GM19238 (cell line): ENCODE measurements around the gene GALNT13.

Experiments
- DNase-seq: peaks from one replicate; pipeline ENCODE4 v3.0.0; 2011; ENCODE audit warnings: low spot score; ENCODE audit not compliant: insufficient read length

GALNT13 gene

GRCh38 chr2:154306266-154306970, 434.7 kb downstream of the GALNT13 start:
- no peak for DNase-seq

DNA sequence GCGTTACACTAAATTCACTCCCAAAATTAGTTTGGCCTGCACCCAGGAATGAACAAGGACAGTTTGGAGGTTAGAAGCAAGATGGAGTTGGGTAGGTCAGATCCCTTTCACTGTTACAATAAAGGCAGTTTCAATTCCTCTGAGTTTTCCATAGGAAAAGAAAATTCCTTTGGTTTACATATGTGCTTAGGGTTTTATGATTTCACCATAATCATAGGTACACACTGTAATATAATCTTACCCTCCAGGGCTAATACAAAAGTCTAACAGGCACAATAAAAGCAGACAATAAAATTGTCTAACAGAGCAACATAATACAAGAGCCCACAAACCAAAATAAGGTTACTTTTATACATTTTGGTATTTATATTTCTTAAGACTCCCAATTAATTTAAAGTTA, 435.3 kb downstream of the GALNT13 start:
- no peak for DNase-seq

DNA sequence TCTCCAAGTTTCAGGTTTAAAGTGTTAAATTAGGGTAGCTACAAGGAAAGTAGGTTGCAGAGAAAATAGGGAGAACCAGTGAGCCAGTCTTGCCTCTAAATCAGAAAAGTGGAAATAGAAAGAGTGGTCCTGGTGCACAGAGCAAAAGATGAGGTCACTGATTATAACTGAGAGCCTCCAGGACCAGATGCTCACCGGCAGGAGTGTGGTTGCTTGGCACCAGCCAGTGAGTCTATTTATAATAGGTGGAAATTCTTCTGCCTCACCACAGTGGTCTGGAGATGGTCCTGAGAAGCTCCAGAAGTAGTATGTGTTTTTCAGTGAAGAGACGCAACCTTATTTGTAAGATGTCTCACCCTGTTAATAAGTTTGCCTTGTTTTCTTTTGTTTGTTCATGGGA, 452.9 kb downstream of the GALNT13 start:
- no peak for DNase-seq

- no peak for DNase-seq
Measured at GRCh38 chr2:154329510-154329909, 457.8 kb downstream of the GALNT13 start.

- no peak for DNase-seq
Measured at GRCh38 chr2:154331784-154332183, 460.1 kb downstream of the GALNT13 start.

DNA sequence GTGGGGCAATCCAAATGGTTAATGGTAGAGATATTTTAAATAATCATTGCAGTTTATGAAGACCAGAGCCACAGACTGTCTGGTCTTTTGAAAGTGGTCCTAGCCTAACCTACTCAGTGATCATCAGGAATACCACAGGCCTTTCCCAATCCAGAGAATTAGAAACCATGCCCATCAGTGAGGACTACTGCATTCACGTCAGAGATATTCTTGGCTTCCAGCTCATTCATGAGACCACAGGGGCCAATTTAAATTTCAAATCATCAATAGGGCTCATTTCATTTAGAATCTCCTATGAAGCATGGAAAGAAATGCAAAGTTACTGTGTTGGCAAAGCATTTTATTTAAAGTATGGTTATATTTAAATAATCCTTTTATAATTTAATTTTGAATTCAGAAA, 464.5 kb downstream of the GALNT13 start:
- no peak for DNase-seq

DNA sequence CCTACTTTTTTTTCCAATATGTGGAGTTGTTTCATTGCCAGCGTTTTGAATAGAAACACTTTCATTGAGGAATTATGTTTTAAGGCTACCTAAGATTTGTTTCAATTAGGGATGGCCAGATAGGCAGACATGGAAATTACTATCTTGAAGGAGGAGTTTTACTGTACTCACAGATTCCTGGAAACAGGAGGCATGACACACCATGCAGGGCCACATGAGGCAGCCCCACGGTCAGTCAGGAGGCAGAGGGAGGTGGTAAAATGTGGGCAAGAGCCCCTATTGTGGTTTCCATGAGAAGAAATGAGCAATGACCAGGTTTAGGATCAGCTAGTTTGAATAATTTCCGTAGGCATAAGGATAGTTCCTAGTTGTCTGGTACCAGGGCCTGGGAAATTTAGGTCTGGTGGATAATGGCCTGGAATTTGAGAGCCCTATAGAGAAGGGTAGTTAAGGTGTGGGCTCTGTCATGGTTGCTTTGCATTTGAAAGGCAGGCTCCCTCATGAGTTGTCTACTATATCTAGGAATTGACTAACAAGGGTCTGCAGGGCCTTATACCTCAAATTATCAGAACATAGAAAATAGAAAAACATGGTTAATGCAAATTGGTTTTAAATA, 466.7 kb downstream of the GALNT13 start:
- no peak for DNase-seq

DNA sequence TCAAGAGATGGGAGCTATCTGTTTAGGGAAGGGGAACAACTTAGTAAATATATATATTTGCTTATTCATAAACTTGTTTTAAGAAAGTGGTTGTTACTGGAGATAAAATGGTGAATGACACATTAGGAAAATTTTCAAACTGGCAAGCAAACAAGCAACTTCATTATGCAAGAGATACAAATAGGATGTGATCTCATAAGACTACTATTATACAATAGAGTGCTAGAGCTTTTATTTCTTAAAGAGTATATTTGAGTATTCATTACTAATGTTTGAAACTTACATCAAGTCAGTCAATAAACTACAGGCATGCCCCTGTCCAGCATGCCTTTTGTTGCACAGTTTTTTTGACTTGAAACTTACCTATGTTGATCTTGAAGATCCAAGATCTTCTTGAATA, 471.6 kb downstream of the GALNT13 start:
- no peak for DNase-seq

DNA sequence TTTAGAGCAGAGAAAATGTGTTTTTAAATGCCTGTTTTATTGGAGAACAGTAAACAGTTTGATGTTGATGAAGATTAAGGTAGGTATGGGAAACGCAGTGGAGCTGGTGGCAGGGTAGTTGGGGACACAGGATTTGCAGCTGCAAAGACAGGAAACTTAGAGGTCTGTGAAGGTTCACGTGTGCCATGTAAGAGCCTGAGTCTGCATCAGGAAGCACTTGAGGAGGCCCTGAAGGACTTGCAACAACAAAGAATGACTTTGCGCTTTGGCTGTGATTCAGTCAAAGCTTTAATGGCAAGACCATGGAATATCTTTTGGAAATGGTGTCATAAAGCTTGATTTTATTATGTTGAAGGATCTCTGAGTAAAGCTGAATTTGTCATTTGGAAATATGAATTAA, 479.2 kb downstream of the GALNT13 start:
- no peak for DNase-seq

GRCh38 chr2:154361276-154361675, 489.6 kb downstream of the GALNT13 start:
- DNase-seq = no peak

DNA sequence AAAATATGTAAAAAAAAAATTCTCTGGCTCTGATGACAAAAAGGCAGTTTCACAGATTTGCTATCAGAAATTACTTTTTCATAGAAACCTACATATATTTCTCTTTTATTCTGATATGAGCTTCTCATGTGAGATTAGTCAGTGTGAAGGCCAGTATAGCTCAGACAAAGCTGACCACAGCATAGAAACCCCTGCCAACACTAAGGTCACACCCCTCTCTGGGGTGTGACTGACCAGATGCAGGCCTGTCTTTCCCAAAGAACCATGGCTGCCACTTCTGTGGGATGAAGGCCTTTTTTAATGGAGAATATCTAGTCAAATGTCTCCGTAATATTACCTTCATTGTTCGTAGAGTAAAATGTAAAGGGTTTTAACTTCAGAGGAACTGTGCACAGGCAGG, 496.4 kb downstream of the GALNT13 start:
- no peak for DNase-seq

DNA sequence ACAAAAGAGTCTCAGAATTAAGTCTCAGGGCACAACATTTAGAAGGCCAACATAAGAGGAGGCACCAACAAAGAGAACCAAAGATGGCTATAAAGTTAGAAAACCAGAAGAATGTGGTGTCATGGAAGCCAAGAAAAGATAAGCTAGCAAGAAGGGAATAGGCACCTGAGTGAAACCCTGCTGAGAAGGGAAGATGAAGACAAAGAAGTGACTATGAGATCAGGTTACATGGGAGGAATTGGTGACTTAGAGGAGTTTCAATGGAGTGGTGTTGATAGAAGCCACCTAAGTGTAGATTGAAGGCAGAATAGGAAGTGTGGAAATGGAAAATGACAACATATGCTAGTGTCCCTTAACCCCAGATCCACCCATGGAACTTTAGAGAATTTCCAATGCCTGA, 499.2 kb downstream of the GALNT13 start:
- DNase-seq = no peak

GRCh38 chr2:154374416-154374815, 502.7 kb downstream of the GALNT13 start:
- no peak for DNase-seq

GRCh38 chr2:154375579-154375931, 503.8 kb downstream of the GALNT13 start:
- no peak for DNase-seq

GRCh38 chr2:154381931-154382794, 510.4 kb downstream of the GALNT13 start:
- DNase-seq = no peak

DNA sequence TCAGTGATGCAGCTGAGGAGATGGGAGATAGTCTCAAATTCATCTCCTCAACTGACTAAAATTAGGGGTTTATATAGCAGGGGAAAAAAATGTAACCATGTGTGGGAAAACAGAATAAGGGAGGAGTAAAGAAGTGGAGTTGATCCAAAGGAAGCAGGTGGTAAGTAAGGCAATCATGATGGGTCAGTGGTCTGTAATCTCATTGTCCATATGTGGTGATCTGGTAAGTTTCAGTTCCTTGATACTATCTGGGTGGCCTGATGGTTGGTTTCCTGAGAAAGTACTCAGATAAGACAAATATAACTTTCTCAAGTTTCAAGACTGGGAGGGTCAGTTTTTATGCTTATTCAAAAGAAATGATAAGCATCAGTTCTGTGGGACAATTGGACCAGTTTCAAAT, 514.5 kb downstream of the GALNT13 start:
- no peak for DNase-seq

- DNase-seq = no peak
Measured at GRCh38 chr2:154391051-154391450, 519.3 kb downstream of the GALNT13 start.

DNA sequence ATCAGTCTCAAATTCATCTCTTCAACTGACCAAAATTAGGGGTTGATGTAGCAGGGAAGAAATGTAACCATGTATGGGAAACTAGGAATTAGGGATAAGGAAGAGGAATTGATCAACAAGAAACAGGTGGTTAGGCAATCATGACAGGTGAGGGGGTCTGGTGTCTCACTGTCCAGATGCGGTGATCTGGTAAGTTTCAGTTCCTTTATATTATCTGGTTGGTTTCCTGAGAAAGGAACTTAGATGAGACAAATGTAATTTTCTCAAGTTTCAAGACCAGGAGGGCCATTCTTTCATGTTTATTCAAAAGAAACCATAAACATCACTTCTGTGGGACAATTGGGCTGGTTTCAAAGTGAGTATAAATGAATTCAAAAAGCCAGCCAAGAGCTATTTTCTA, 520.5 kb downstream of the GALNT13 start:
- no peak for DNase-seq

DNA sequence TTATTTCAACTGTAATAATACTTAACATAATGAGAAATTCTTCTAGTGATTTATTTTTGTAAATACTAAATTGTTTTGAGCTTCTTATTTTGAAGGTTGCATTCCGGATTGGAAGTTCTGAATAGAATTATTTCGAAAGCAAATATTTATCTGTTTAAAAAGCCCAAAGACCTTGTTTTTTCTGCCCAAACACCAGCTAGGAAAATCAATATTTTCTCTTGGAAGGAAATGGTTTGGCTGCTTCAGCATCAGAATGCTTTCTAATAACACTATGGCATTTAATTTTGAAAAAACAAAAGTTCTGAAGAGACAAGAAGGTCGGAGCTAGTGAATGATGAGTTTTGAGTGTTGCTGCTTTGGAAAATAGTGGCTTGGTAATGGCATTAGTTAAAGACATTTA, 522.9 kb downstream of the GALNT13 start:
- no peak for DNase-seq

- DNase-seq = no peak
Measured at GRCh38 chr2:154400563-154401290, 529.0 kb downstream of the GALNT13 start.

DNA sequence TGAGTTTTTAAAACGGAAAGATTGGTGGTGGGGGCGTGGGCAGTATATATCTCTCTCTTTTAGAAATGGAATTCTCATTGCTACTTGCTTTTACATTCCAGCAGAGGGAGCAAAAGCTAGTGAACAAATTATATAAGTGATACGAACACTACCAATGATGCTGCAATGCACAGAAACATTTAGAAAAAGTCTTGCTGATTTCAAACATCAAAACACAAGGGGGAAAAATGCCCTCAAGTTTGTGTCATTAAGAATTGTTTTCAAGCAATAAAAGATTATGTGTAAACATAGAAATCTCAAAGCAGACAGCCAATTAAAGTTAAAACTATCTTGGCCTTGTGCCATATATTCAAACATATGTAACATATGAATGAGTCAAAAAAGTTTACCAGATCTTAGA, 530.5 kb downstream of the GALNT13 start:
- no peak for DNase-seq

DNA sequence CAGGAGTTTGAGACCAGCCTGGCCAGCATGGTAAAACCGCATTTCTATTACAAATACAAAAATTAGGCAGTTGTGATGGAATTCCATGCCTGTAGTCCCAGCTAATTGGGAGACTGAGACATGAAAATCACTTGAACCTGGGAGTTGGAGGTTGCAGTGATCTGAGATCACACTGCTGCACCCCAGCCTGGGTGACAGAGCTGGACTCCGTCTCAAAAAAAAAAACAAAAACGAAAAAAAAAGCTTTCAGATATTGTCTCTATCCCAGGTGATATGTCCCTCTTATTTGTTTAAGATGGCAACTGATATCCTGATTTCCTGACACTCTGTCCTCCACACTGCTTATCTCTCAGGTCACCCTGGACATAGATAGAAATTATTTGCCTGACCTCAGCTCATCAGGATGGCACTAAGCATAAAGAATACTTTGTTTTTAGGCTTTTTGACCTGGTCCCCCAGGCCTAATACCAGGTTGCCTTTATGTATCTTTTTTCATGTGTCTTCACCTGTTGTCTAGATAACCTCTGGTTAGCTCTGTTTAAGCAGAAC, 531.6 kb downstream of the GALNT13 start:
- no peak for DNase-seq
